SJCRH30 (cell line): ENCODE measurements around the gene USH1G. TPM values are rescaled to one million over a fixed set of nuclear protein-coding genes. Genes with fewer than 3 reads are reported as not detected.
"Not testable (repeated sequence)": the region's sequence is repeated elsewhere in the genome, so short reads cannot be mapped to it uniquely, and the experiment has no call there.

Source experiments
- DNase-seq, 2 experiments: peaks; one replicate each; pipeline ENCODE4 v3.0.0-alpha.2; 2015 to 2020
- H3K27ac ChIP-seq: fragments of 250-450 bp; sonication (Bioruptor Pico); 2 replicates; pipeline ENCODE4 v1.5.1; 2020; ENCODE audit warnings: mild to moderate bottlenecking, moderate library complexity
- H3K27me3 ChIP-seq: fragments of 250-450 bp; sonication (Bioruptor Pico); 2 replicates; pipeline ENCODE4 v1.5.1; 2020; ENCODE audit warnings: mild to moderate bottlenecking, moderate library complexity
- H3K36me3 ChIP-seq: fragments of 250-450 bp; sonication (Bioruptor Pico); 2 replicates; pipeline ENCODE4 v1.5.1; 2020; ENCODE audit warnings: mild to moderate bottlenecking, moderate library complexity
- H3K4me1 ChIP-seq: fragments of 250-450 bp; sonication (Bioruptor Pico); 2 replicates; pipeline ENCODE4 v1.5.1; 2020; ENCODE audit warnings: mild to moderate bottlenecking, moderate library complexity
- H3K4me3 ChIP-seq: fragments of 250-450 bp; sonication (Bioruptor Pico); 2 replicates; pipeline ENCODE4 v1.5.1; 2020; ENCODE audit warnings: mild to moderate bottlenecking, moderate library complexity
- H3K9me3 ChIP-seq: fragments of 250-450 bp; sonication (Bioruptor Pico); replicated peaks from 2 replicates; pipeline ENCODE4 v1.5.1; 2020; ENCODE audit warnings: mild to moderate bottlenecking, moderate library complexity
- total RNA-seq: library from RNA; depleted of rRNA; stranded (reverse); fragments of >200 nt; shearing (Covaris generic); gene quantifications from 2 replicates; pipeline ENCODE4 v1.2.3, GENCODE V29; 2014

Gene USH1G
- total RNA-seq, 1 experiment from 2014 or later = 0.14 TPM

- not testable (repeated sequence) for DNase-seq, H3K4me3 ChIP-seq, H3K36me3 ChIP-seq, H3K4me1 ChIP-seq, H3K9me3 ChIP-seq, H3K27ac ChIP-seq
- peaks cover 23% of the 10 kb centered on the region for H3K27me3 ChIP-seq
Measured at GRCh38 chr17:74909097-74909496, 14.0 kb downstream of the USH1G start.

- DNase-seq = no peak
- Histone ChIP-seq H3K27me3 (peaks cover 31% of the 10 kb centered on the region), H3K36me3 (no peaks in the 10 kb centered on the region), H3K27ac (no peak overlapping the region), H3K9me3 (0 out of 2 replicates have a peak, but pooled peaks cover 3% of the 10 kb centered on the region), H3K4me1 (no peaks in the 10 kb centered on the region), H3K4me3 (no peak overlapping the region)
Measured at GRCh38 chr17:74907012-74907411, 16.0 kb downstream of the USH1G start.

- H3K27ac ChIP-seq, H3K36me3 ChIP-seq, H3K4me3 ChIP-seq, H3K4me1 ChIP-seq, H3K9me3 ChIP-seq: not testable (repeated sequence)
- H3K27me3 ChIP-seq = peaks cover 38% of the 10 kb centered on the region
- DNase-seq = peak in 1 of 2 experiments; percentile 26
Measured at GRCh38 chr17:74906214-74906793, 16.8 kb downstream of the USH1G start.

GRCh38 chr17:74904687-74905409 is 18.2 kb downstream of the USH1G start:
- DNase-seq = no peak
- H3K4me1 ChIP-seq = no peaks in the 10 kb centered on the region
- 0 out of 2 replicates have a peak, but pooled peaks cover 3% of the 10 kb centered on the region for H3K9me3 ChIP-seq
- peaks cover 41% of the 10 kb centered on the region for H3K27me3 ChIP-seq
- H3K4me3 ChIP-seq = no peak overlapping the region
- no peaks in the 10 kb centered on the region for H3K36me3 ChIP-seq
- no peak overlapping the region for H3K27ac ChIP-seq

GRCh38 chr17:74903671-74904070 is 19.4 kb downstream of the USH1G start:
- no peaks in the 10 kb centered on the region for H3K4me1 ChIP-seq
- no peak overlapping the region for H3K27ac ChIP-seq
- no peaks in the 10 kb centered on the region for H3K36me3 ChIP-seq
- peaks cover 44% of the 10 kb centered on the region for H3K27me3 ChIP-seq
- H3K4me3 ChIP-seq = no peak overlapping the region
- no peak for DNase-seq
- 0 out of 2 replicates have a peak, but pooled peaks cover 3% of the 10 kb centered on the region for H3K9me3 ChIP-seq

GRCh38 chr17:74903034-74903433 is 20.0 kb downstream of the USH1G start:
- Histone ChIP-seq H3K27me3 (peaks cover 44% of the 10 kb centered on the region), H3K36me3 (no peaks in the 10 kb centered on the region), H3K4me3 (no peak overlapping the region)

GRCh38 chr17:74901353-74902135 is 21.5 kb downstream of the USH1G start:
- peaks cover 49% of the 10 kb centered on the region for H3K27me3 ChIP-seq
- H3K9me3 ChIP-seq = 0 out of 2 replicates have a peak, but pooled peaks cover 2% of the 10 kb centered on the region
- H3K27ac ChIP-seq = no peak overlapping the region
- no peaks in the 10 kb centered on the region for H3K4me1 ChIP-seq
- DNase-seq = no peak
- H3K36me3 ChIP-seq = no peaks in the 10 kb centered on the region
- H3K4me3 ChIP-seq = no peak overlapping the region

More at GRCh38 chr17:74903034-74903433, 20.0 kb downstream of the USH1G start:
- no peaks in the 10 kb centered on the region for H3K4me1 ChIP-seq
- H3K9me3 ChIP-seq = 0 out of 2 replicates have a peak, but pooled peaks cover 3% of the 10 kb centered on the region
- DNase-seq = no peak
- H3K27ac ChIP-seq = no peak overlapping the region

GRCh38 chr17:74900208-74900607 is 22.8 kb downstream of the USH1G start:
- H3K4me3 ChIP-seq = no peak overlapping the region
- H3K9me3 ChIP-seq = no peaks in the 10 kb centered on the region
- peaks cover 60% of the 10 kb centered on the region for H3K27me3 ChIP-seq
- no peaks in the 10 kb centered on the region for H3K36me3 ChIP-seq
- no peaks in the 10 kb centered on the region for H3K4me1 ChIP-seq
- no peak overlapping the region for H3K27ac ChIP-seq
- no peak for DNase-seq

GRCh38 chr17:74898376-74898946 is 24.6 kb downstream of the USH1G start:
- H3K9me3 ChIP-seq = no peaks in the 10 kb centered on the region
- no peaks in the 10 kb centered on the region for H3K36me3 ChIP-seq
- H3K4me1 ChIP-seq = no peaks in the 10 kb centered on the region
- no peak overlapping the region for H3K27ac ChIP-seq
- no peak for DNase-seq
- H3K27me3 ChIP-seq = peaks cover 60% of the 10 kb centered on the region
- H3K4me3 ChIP-seq = no peak overlapping the region

- no peak for DNase-seq
- no peaks in the 10 kb centered on the region for H3K36me3 ChIP-seq
- no peaks in the 10 kb centered on the region for H3K4me1 ChIP-seq
- peaks cover 59% of the 10 kb centered on the region for H3K27me3 ChIP-seq
- no peak overlapping the region for H3K4me3 ChIP-seq
- no peak overlapping the region for H3K27ac ChIP-seq
- no peaks in the 10 kb centered on the region for H3K9me3 ChIP-seq
Measured at GRCh38 chr17:74893936-74894671, 29.0 kb downstream of the USH1G start.

- Histone ChIP-seq H3K27ac (no peak within 1 kb of the TSS), H3K9me3 (no peaks in the 10 kb centered on the region), H3K4me1 (no peaks in the 10 kb centered on the region), H3K27me3 (peaks cover 59% of the 10 kb centered on the region), H3K36me3 (no peaks in the 10 kb centered on the region), H3K4me3 (no peak within 1 kb of the TSS)
- DNase-seq = no peak
Measured at GRCh38 chr17:74892974-74893911, 29.8 kb downstream of the USH1G start, which contains the start of gene FADS6. Gene FADS6 (minus strand): TSS chr17:74893633. CDS start chr17:74893595, 38 bp downstream.

GRCh38 chr17:74892013-74892841 is 30.8 kb downstream of the USH1G start:
- Histone ChIP-seq H3K4me3 (no peak overlapping the region), H3K9me3 (no peaks in the 10 kb centered on the region), H3K4me1 (no peaks in the 10 kb centered on the region), H3K27ac (no peak overlapping the region), H3K36me3 (no peaks in the 10 kb centered on the region), H3K27me3 (peaks cover 62% of the 10 kb centered on the region)
- DNase-seq = no peak

- no peak for DNase-seq
- H3K27me3 ChIP-seq = peaks cover 56% of the 10 kb centered on the region
Measured at GRCh38 chr17:74890554-74890953, 32.5 kb downstream of the USH1G start.

More at GRCh38 chr17:74890554-74890953, 32.5 kb downstream of the USH1G start:
- Histone ChIP-seq H3K4me1 (no peaks in the 10 kb centered on the region), H3K4me3 (no peak overlapping the region), H3K9me3 (no peaks in the 10 kb centered on the region), H3K27ac (no peak overlapping the region), H3K36me3 (no peaks in the 10 kb centered on the region)
